HG03175 (cell line): Measurements from ENCODE around the gene GATAD2B.
"Not testable (repeated sequence)": the region's sequence is repeated elsewhere in the genome, so short reads cannot be mapped to it uniquely, and the experiment has no call there.

Source experiments
- ATAC-seq: cut with Tn5 transposase; IDR thresholded peaks from one replicate; pipeline ENCODE4 v1.9.1; 2021; ENCODE audit warnings: mild to moderate bottlenecking, moderate library complexity; ENCODE audit not compliant: unreplicated experiment

The GATAD2B gene

GRCh38 chr1:153768316-153769181 lies 154.2 kb downstream of the GATAD2B start:
- no peak for ATAC-seq

GRCh38 chr1:153767519-153767918 lies 155.3 kb downstream of the GATAD2B start:
- ATAC-seq, result no peak

GRCh38 chr1:153766663-153767062 lies 156.1 kb downstream of the GATAD2B start:
- not testable (repeated sequence) for ATAC-seq

- no peak for ATAC-seq
These were observed 158.5 kb downstream of the GATAD2B start for GRCh38 chr1:153764310-153764709.

GRCh38 chr1:153763365-153764225 lies 159.2 kb downstream of the GATAD2B start:
- ATAC-seq, result no peak

- ATAC-seq, result no peak
These were observed 162.3 kb downstream of the GATAD2B start for GRCh38 chr1:153760440-153760839.
